Measurements from ENCODE around the gene IRX2.

The IRX2 gene

DNA sequence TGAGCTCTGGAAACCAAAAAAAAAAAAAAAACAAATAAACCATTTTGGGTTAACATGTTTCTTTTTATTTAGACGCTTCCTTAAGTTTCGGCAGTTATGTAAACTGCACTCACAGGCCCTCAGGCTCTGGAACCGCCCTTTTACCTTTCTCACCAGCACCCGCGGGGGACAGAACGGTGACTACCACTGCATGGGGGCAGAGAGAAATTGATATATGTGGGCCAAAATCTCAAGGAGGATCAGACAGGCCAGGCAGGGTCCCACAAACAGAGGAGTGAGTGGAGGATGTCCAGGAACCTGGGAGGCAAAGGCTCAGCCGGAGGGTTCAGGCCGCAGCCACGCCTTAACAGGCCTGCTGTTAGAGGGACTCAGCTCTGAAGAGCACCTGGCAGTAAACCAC is 54.4 kb downstream of the IRX2 start:
- DNase-seq (ENCODE audit: low spot score) = no peak

Data from COLO829 (cell line).